ENCODE data around the gene TNFAIP6.

DNA sequence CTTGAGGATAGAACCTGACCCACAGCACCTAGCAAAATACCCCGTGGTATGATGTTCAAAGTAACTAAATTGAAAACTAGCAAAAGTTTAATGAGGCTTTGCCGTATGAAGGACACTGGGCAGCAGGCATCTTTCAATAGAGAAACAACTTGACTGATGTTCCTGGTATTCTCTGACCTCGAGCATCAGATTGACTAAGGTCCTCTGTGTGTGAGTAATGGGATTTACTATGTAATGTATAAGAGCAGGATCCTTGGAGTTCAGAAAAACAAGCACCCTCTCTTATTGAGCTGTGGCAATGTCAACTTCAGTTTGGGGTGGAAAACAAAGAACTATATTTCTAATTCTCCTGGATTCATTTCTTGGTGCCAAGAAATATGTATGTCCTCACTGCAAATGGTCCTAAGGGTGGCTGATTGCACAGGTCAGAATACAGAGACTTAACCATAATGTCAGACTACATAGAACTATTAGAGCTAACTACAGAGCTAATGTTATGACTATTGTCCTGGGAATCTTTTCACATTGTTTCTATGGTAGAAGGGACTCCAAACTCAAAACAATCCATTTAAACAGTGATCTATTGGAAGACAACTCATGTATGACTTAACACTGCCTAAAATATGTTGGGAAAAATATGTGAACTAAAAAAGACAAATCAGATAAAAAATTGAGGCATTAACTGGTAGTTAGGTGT is 4.4 kb downstream of the TNFAIP6 start:
- TF ChIP-seq, protein P1, sequence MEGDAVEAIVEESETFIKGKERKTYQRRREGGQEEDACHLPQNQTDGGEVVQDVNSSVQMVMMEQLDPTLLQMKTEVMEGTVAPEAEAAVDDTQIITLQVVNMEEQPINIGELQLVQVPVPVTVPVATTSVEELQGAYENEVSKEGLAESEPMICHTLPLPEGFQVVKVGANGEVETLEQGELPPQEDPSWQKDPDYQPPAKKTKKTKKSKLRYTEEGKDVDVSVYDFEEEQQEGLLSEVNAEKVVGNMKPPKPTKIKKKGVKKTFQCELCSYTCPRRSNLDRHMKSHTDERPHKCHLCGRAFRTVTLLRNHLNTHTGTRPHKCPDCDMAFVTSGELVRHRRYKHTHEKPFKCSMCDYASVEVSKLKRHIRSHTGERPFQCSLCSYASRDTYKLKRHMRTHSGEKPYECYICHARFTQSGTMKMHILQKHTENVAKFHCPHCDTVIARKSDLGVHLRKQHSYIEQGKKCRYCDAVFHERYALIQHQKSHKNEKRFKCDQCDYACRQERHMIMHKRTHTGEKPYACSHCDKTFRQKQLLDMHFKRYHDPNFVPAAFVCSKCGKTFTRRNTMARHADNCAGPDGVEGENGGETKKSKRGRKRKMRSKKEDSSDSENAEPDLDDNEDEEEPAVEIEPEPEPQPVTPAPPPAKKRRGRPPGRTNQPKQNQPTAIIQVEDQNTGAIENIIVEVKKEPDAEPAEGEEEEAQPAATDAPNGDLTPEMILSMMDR (IDR thresholded peaks at IDR 0.05): no peak
- TF ChIP-seq, protein P2, sequence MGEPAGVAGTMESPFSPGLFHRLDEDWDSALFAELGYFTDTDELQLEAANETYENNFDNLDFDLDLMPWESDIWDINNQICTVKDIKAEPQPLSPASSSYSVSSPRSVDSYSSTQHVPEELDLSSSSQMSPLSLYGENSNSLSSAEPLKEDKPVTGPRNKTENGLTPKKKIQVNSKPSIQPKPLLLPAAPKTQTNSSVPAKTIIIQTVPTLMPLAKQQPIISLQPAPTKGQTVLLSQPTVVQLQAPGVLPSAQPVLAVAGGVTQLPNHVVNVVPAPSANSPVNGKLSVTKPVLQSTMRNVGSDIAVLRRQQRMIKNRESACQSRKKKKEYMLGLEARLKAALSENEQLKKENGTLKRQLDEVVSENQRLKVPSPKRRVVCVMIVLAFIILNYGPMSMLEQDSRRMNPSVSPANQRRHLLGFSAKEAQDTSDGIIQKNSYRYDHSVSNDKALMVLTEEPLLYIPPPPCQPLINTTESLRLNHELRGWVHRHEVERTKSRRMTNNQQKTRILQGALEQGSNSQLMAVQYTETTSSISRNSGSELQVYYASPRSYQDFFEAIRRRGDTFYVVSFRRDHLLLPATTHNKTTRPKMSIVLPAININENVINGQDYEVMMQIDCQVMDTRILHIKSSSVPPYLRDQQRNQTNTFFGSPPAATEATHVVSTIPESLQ (CRISPR knock-in tag; IDR thresholded peaks at IDR 0.05): no peak

Measured in WTC11 (cell line).